DND-41 (cell line): ENCODE results near the gene ADGRE1.

ENCODE experiments used
- CTCF ChIP-seq: IDR thresholded peaks from 2 replicates; pipeline ENCODE4 v1.5.1; 2012; ENCODE audit warnings: borderline replicate concordance, low read length, moderate library complexity, mild to moderate bottlenecking; ENCODE audit not compliant: poor library complexity, severe bottlenecking; ENCODE audit errors: extremely low read depth
- EZH2 ChIP-seq: IDR thresholded peaks from 3 replicates; pipeline ENCODE4 v1.6.1; 2012; ENCODE audit warnings: borderline replicate concordance, low read depth, mild to moderate bottlenecking, moderate library complexity, low read length, inconsistent platforms; ENCODE audit not compliant: severe bottlenecking

GRCh38 chr19:6868351-6868750 is 19.0 kb upstream of the ADGRE1 start:
- TF ChIP-seq EZH2 (no peak), CTCF (no peak)
